Measurements from ENCODE around the gene SLC38A7.

DNA sequence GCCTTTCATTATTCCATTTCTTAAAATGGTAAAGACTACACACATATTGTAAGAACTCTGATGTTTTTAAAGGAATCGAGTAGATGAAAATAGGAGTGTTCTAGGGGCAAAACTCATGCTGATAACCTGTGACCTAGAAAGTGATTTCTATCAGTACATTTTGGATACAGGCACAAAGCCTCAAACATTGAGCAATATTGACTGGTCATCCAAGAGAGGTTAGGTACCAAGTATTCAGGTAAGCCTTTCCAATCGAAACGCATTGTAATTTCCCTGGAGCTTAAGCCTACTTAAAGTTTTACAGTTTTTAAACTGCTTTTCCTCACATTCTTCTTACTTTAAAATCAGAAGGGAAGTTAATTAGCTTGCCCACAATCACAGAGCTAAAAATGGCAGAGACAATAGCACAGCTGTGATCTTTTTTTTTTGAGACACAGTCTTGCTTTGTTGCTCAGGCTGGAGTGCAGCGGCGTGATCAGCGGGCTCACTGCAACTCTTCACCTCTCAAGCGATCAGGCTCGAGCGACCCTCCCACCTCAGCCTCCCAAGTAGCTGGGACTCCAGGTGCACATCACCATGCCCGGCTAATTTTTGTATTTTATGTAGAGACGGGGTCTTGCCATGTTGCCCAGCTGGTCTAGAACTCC, 46.3 kb upstream of the SLC38A7 start:
- TF ChIP-seq EZH2 (IDR thresholded peaks at IDR 0.05) (no peak), POLR2AphosphoS5 (IDR thresholded peaks at IDR 0.05; ENCODE audit: borderline replicate concordance, low read depth, low read length) (no peak), FOXP2 (optimal IDR thresholded peaks at IDR 0.05; ENCODE audit: control extremely low read depth, extremely low read length, insufficient read depth) (no peak)
